Mesendoderm (in vitro differentiated cells): Measurements from ENCODE around the gene CD22.

Experiments
- DNase-seq: peaks from one replicate; pipeline ENCODE4 v3.0.0; 2013
- H2AK5ac ChIP-seq: 2 replicates; pipeline ENCODE4 v1.6.1; 2013; ENCODE audit warnings: low read length, inconsistent platforms
- H2BK120ac ChIP-seq: 2 replicates; pipeline ENCODE4 v1.6.1; 2013; ENCODE audit warnings: low read depth, mild to moderate bottlenecking, low read length, moderate library complexity, mixed read lengths
- H2BK15ac ChIP-seq: replicated peaks from 2 replicates; pipeline ENCODE4 v1.6.1; 2013; ENCODE audit warnings: low read depth, mild to moderate bottlenecking, moderate library complexity
- H2BK5ac ChIP-seq: 2 replicates; pipeline ENCODE4 v1.6.1; 2013; ENCODE audit warnings: low read length, inconsistent platforms
- H3K18ac ChIP-seq: 2 replicates; pipeline ENCODE4 v1.6.1; 2013; ENCODE audit warnings: mild to moderate bottlenecking, low read length, mixed read lengths
- H3K23ac ChIP-seq: one replicate; pipeline ENCODE4 v1.6.1; 2013; ENCODE audit warnings: low read length
- H3K27ac ChIP-seq: 2 replicates; pipeline ENCODE4 v1.5.1; 2013; ENCODE audit warnings: low read depth, mild to moderate bottlenecking, inconsistent platforms, low read length, moderate library complexity
- H3K27me3 ChIP-seq: 2 replicates; pipeline ENCODE4 v1.6.1; 2013; ENCODE audit warnings: low read length, control low read depth, mild to moderate bottlenecking, inconsistent platforms; ENCODE audit not compliant: insufficient read depth, poor library complexity
- H3K36me3 ChIP-seq: 2 replicates; pipeline ENCODE4 v1.6.1; 2013; ENCODE audit warnings: low read length, inconsistent platforms; ENCODE audit not compliant: control insufficient read depth, insufficient read depth
- H3K4ac ChIP-seq: one replicate; pipeline ENCODE4 v1.6.1; 2013; ENCODE audit warnings: low read depth, mild to moderate bottlenecking, low read length, moderate library complexity
- H3K4me1 ChIP-seq: 2 replicates; pipeline ENCODE4 v1.6.1; 2013; ENCODE audit warnings: low read depth, low read length, inconsistent platforms; ENCODE audit not compliant: control insufficient read depth
- H3K4me2 ChIP-seq: 2 replicates; pipeline ENCODE4 v1.6.1; 2013; ENCODE audit warnings: low read length
- H3K4me3 ChIP-seq: 2 replicates; pipeline ENCODE4 v1.5.1; 2013; ENCODE audit warnings: mild to moderate bottlenecking, low read length
- H3K56ac ChIP-seq: one replicate; pipeline ENCODE4 v1.6.1; 2013; ENCODE audit warnings: low read length
- H3K79me1 ChIP-seq: 2 replicates; pipeline ENCODE4 v1.6.1; 2013; ENCODE audit warnings: low read length, inconsistent platforms
- H3K79me2 ChIP-seq: 2 replicates; pipeline ENCODE4 v1.6.1; 2013; ENCODE audit warnings: mild to moderate bottlenecking, low read length; ENCODE audit not compliant: control insufficient read depth, insufficient read depth
- H3K9ac ChIP-seq: 2 replicates; pipeline ENCODE4 v1.6.1; 2013; ENCODE audit warnings: low read length, inconsistent platforms
- H4K5ac ChIP-seq: one replicate; pipeline ENCODE4 v1.6.1; 2013; ENCODE audit warnings: low read length
- H4K8ac ChIP-seq: one replicate; pipeline ENCODE4 v1.6.1; 2013; ENCODE audit warnings: low read depth, mild to moderate bottlenecking, control low read depth, low read length, moderate library complexity
- WGBS: extraction: QIAGEN DNeasy Blood & Tissue Kit; methylation state at CpG from one replicate; pipeline ENCODE4 v1.1.7; 2013; ENCODE audit warnings: low lambda C conversion rate, missing lambda C conversion rate; ENCODE audit not compliant: insufficient coverage; ENCODE audit errors: extremely low coverage; 5-methylcytosine and 5-hydroxymethylcytosine counted together

Gene CD22

DNA sequence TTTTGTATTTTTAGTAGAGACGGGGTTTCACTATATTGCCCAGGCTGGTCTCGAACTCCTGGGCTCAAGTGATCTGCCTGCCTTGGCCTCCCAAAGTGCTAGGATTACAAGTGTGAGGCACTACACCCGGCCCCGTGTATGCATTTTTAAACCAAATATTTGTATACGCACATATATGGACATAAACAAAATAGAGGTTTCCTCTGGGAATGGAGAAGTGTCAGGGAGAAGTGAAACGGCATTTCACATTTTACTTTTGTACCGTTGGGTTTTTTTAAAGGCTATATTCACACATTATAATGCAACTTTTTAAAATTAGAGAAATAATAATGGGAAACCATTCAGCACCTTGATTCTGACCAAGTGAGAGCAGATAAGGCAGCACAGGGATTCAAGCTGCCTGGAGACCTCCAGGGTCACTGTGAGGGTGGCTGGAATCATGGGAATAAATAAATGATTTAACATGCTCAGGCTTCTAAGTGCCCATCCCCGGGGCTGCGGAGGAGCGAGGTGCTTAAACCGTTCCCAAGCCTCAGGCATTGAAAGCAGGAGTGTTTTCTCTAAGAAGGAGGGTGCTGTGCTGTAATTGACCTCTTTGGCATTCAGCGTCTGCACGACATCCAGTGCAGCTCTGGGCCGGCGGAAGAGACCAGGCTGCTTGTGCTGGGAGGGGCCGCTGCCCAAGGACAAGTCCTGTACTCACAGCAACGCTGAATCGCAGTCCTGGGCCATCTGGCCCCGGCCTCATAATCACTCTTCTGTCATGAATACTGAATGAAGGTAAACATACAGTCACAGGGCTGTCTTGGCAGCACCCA lies 66.6 kb downstream of the CD22 start:
- Histone ChIP-seq H2BK5ac (no peak overlapping the region), H3K4me3 (no peak overlapping the region), H3K4me2 (no peak overlapping the region), H3K4me1 (no peaks in the 10 kb centered on the region), H3K23ac (no peak overlapping the region), H4K5ac (no peak overlapping the region), H2BK120ac (no peak overlapping the region), H3K36me3 (no peaks in the 10 kb centered on the region), H3K4ac (no peak overlapping the region), H3K27ac (no peak overlapping the region), H3K79me2 (no peaks in the 10 kb centered on the region), H2BK15ac (no peak overlapping the region), H2AK5ac (no peak overlapping the region), H3K79me1 (no peaks in the 10 kb centered on the region), H3K56ac (no peak overlapping the region), H3K27me3 (no peaks in the 10 kb centered on the region), H4K8ac (no peak overlapping the region), H3K18ac (no peak overlapping the region), H3K9ac (no peak overlapping the region)
- WGBS, result no CpG with 5 or more reads among the region's 19 CpGs
- no peak for DNase-seq

- no peak overlapping the region for H3K56ac ChIP-seq
- no peaks in the 10 kb centered on the region for H3K36me3 ChIP-seq
- no peaks in the 10 kb centered on the region for H3K79me2 ChIP-seq
- no peak overlapping the region for H3K27ac ChIP-seq
- no peak overlapping the region for H4K8ac ChIP-seq
- no peak overlapping the region for H4K5ac ChIP-seq
- no peaks in the 10 kb centered on the region for H3K27me3 ChIP-seq
- H3K79me1 ChIP-seq, result no peaks in the 10 kb centered on the region
- no peak overlapping the region for H3K4ac ChIP-seq
- H2BK5ac ChIP-seq, result no peak overlapping the region
- no CpG with 5 or more reads among the region's 14 CpGs for WGBS
- H2BK120ac ChIP-seq, result no peak overlapping the region
- H3K18ac ChIP-seq, result no peak overlapping the region
- no peak overlapping the region for H2AK5ac ChIP-seq
- no peak overlapping the region for H3K9ac ChIP-seq
- DNase-seq, result no peak
- H3K4me1 ChIP-seq, result no peaks in the 10 kb centered on the region
- H2BK15ac ChIP-seq, result no peak overlapping the region
- no peak overlapping the region for H3K4me2 ChIP-seq
- H3K4me3 ChIP-seq, result no peak overlapping the region
- no peak overlapping the region for H3K23ac ChIP-seq
These were observed 67.4 kb downstream of the CD22 start for GRCh38 chr19:35396240-35396885.
